ENCODE data around the gene UTS2B. TPM values are rescaled to one million over a fixed set of nuclear protein-coding genes. Genes with fewer than 3 reads are reported as not detected.

Gene UTS2B
- total and polyA plus RNA-seq, 2 of the 13 experiments (the other 11 are each of a cell fraction or from before 2014, with no cell fraction given) = 0.03 to 0.46 TPM

- TF ChIP-seq ZNF281 (CRISPR knock-in tag; IDR thresholded peaks at IDR 0.05; ENCODE audit: borderline replicate concordance) = no peak
- no peak for TF ChIP-seq GRHL1 (CRISPR knock-in tag; conservative IDR thresholded peaks at IDR 0.05)
- no peak for TF ChIP-seq NAIF1 (CRISPR knock-in tag; IDR thresholded peaks at IDR 0.05; ENCODE audit: borderline replicate concordance)
- no peak for TF ChIP-seq ZUFSP (CRISPR knock-in tag; IDR thresholded peaks at IDR 0.05; ENCODE audit: borderline replicate concordance)
- TF ChIP-seq TBX3 (IDR thresholded peaks at IDR 0.05; ENCODE audit: borderline replicate concordance) = no peak
- TF ChIP-seq ZBTB26 (CRISPR knock-in tag; IDR thresholded peaks at IDR 0.05; ENCODE audit: borderline replicate concordance) = no peak
- no peak for TF ChIP-seq KAT8 (CRISPR knock-in tag; IDR thresholded peaks at IDR 0.05)
- no peak for TF ChIP-seq ZNF768 (CRISPR knock-in tag; IDR thresholded peaks at IDR 0.05)
Observed at GRCh38 chr3:191358929-191359328, 28.6 kb upstream of the UTS2B start (continued).
